SU-DHL-6 (cell line): Measurements from ENCODE around the gene ERBB2.

Experiments used
- H2AFZ ChIP-seq: fragments of 200-600 bp; sonication (generic); 2 replicates; pipeline ENCODE4 v1.6.1; 2014; ENCODE audit warnings: low read depth, mild to moderate bottlenecking, moderate library complexity, mixed read lengths, antibody characterized with exemption, low read length; ENCODE audit not compliant: severe bottlenecking
- H3F3A ChIP-seq: fragments of 200-600 bp; shearing (Covaris generic); 2 replicates; pipeline ENCODE4 v1.6.0; 2016; ENCODE audit warnings: antibody characterized with exemption, mild to moderate bottlenecking; ENCODE audit not compliant: insufficient read depth
- H3K27ac ChIP-seq: fragments of 200-600 bp; sonication (generic); 2 replicates; pipeline ENCODE4 v1.5.1; 2016; ENCODE audit warnings: low read depth, mild to moderate bottlenecking, low read length, moderate library complexity, mixed read lengths
- H3K27me3 ChIP-seq: fragments of 200-600 bp; sonication (generic), shearing (Covaris generic); 2 replicates; pipeline ENCODE4 v1.6.0; 2014; ENCODE audit warnings: mild to moderate bottlenecking, low read length
- H3K36me3 ChIP-seq: fragments of 200-600 bp; sonication (generic); 2 replicates; pipeline ENCODE4 v1.6.1; 2014; ENCODE audit warnings: mild to moderate bottlenecking, low read length, mixed read lengths
- H3K4me2 ChIP-seq: fragments of 300-600, 200-600 bp; shearing (Covaris generic), sonication (generic); 2 replicates; pipeline ENCODE4 v1.6.0; 2014; ENCODE audit warnings: low read length, low read depth, mild to moderate bottlenecking; ENCODE audit not compliant: poor library complexity, severe bottlenecking
- H3K4me3 ChIP-seq: fragments of 200-600 bp; sonication (generic); 2 replicates; pipeline ENCODE4 v1.5.1; 2014; ENCODE audit warnings: antibody characterized with exemption, low read length, mild to moderate bottlenecking, mixed read lengths; ENCODE audit not compliant: insufficient read depth, poor library complexity, severe bottlenecking
- H3K79me2 ChIP-seq: fragments of 200-600 bp; sonication (generic); 2 replicates; pipeline ENCODE4 v1.6.1; 2014; ENCODE audit warnings: mild to moderate bottlenecking, low read length, moderate library complexity; ENCODE audit not compliant: insufficient read depth
- H3K9ac ChIP-seq: fragments of 200-600 bp; sonication (generic); 2 replicates; pipeline ENCODE4 v1.7.0; 2014; ENCODE audit warnings: mild to moderate bottlenecking, low read length
- H3K9me2 ChIP-seq: fragments of 200-600 bp; sonication (generic); replicated peaks from 2 replicates; pipeline ENCODE4 v1.6.1; 2014; ENCODE audit warnings: low read length; ENCODE audit not compliant: insufficient read depth
- H3K9me3 ChIP-seq: fragments of 200-600 bp; sonication (generic); 2 replicates; pipeline ENCODE4 v1.6.1; 2014; ENCODE audit warnings: low read length, mixed read lengths; ENCODE audit not compliant: insufficient read depth
- H4K20me1 ChIP-seq: fragments of 200-600 bp; sonication (generic); 2 replicates; pipeline ENCODE4 v1.6.1; 2014; ENCODE audit warnings: low read depth, mild to moderate bottlenecking, antibody characterized with exemption, low read length, moderate library complexity, mixed read lengths
- EZH2phosphoT487 ChIP-seq: fragments of 200-600 bp; sonication (generic), shearing (Covaris generic); conservative IDR thresholded peaks from 2 replicates; pipeline ENCODE4 v1.6.1; 2018; ENCODE audit warnings: mild to moderate bottlenecking, antibody characterized with exemption, low read length, moderate library complexity, mixed read lengths
- TF ChIP-seq, protein P1 (sequence below): fragments of 200-600 bp; sonication (generic); IDR thresholded peaks from one replicate; pipeline ENCODE4 v1.5.1; 2017; ENCODE audit warnings: antibody characterized with exemption, mild to moderate bottlenecking, low read length, moderate library complexity; ENCODE audit not compliant: insufficient read depth, poor library complexity, severe bottlenecking

Gene ERBB2

GRCh38 chr17:39777534-39778365, 77.9 kb downstream of the ERBB2 start:
- Histone ChIP-seq H3K27me3 (no peaks in the 10 kb centered on the region), H3K9ac (peak overlapping the region; percentile 67), H4K20me1 (no peaks in the 10 kb centered on the region), H3K9me3 (no peaks in the 10 kb centered on the region), H3K4me3 (peak overlapping the region; percentile 73), H3K36me3 (peaks cover 17% of the 10 kb centered on the region), H3K9me2 (no peaks in the 10 kb centered on the region), H3F3A (peaks cover 80% of the 10 kb centered on the region), H3K27ac (peak overlapping the region; percentile 95), H3K79me2 (peaks cover 94% of the 10 kb centered on the region), H3K4me2 (peak overlapping the region; percentile 97), H2AFZ (no peak overlapping the region)
- TF ChIP-seq, protein P1, sequence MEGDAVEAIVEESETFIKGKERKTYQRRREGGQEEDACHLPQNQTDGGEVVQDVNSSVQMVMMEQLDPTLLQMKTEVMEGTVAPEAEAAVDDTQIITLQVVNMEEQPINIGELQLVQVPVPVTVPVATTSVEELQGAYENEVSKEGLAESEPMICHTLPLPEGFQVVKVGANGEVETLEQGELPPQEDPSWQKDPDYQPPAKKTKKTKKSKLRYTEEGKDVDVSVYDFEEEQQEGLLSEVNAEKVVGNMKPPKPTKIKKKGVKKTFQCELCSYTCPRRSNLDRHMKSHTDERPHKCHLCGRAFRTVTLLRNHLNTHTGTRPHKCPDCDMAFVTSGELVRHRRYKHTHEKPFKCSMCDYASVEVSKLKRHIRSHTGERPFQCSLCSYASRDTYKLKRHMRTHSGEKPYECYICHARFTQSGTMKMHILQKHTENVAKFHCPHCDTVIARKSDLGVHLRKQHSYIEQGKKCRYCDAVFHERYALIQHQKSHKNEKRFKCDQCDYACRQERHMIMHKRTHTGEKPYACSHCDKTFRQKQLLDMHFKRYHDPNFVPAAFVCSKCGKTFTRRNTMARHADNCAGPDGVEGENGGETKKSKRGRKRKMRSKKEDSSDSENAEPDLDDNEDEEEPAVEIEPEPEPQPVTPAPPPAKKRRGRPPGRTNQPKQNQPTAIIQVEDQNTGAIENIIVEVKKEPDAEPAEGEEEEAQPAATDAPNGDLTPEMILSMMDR = no peak
- TF ChIP-seq EZH2phosphoT487 = no peak
